GM12878 (cell line): Measurements from ENCODE around the gene RNASE3. TPM values are rescaled to one million over a fixed set of nuclear protein-coding genes. Genes with fewer than 3 reads are reported as not detected.
"Not testable (repeated sequence)": the region's sequence is repeated elsewhere in the genome, so short reads cannot be mapped to it uniquely, and the experiment has no call there.

ENCODE experiments used
- ATAC-seq: fragments of 200-7000 bp; cut with Tn5 transposase; 3 replicates; pipeline ENCODE4 v1.9.1; 2020; ENCODE audit warnings: mild to moderate bottlenecking, moderate library complexity
- Bru-seq: library from RNA; stranded (reverse); fragments of 400-500 nt; gene quantifications from one replicate; lab custom pipeline; 2021; lab: Mats Ljungman, UMichigan
- BruChase-seq, 2 experiments: library from RNA; stranded (reverse); fragments of 400-500 nt; gene quantifications; one replicate each; lab custom pipeline; 2021; lab: Mats Ljungman, UMichigan
- BruUV-seq: library from RNA; stranded (reverse); fragments of 400-500 nt; replicated peaks from 2 replicates; lab custom pipeline; 2021; lab: Mats Ljungman, UMichigan
- CTCF ChIA-PET: fragments of 300-600 bp; sonication (Branson Sonifier 250); formaldehyde crosslinking; extraction: SDS; loops from one replicate; lab custom pipeline; 2021; ENCODE audit warnings: inconsistent platforms; lab: Yijun Ruan, JAX
- POLR2A ChIA-PET: fragments of 350-600 bp; formaldehyde crosslinking; extraction: SDS; loops from one replicate; lab custom pipeline; 2021; ENCODE audit warnings: inconsistent platforms; lab: Charles Lee
- RAD21 ChIA-PET: fragments of 300-600 bp; sonication (Branson Sonifier 250); formaldehyde crosslinking; loops from one replicate; lab custom pipeline; 2023; ENCODE audit warnings: antibody characterized with exemption; ENCODE audit not compliant: unreplicated experiment; lab: Charles Lee
- SMC1A ChIA-PET: fragments of 300-600 bp; sonication (Branson Sonifier 250); formaldehyde crosslinking; loops from one replicate; lab custom pipeline; 2023; ENCODE audit not compliant: unreplicated experiment, uncharacterized antibody; lab: Charles Lee
- DNase-seq: peaks from one replicate; pipeline ENCODE4 v3.0.0-alpha.2; 2011; ENCODE audit warnings: low read depth, low spot score
- FAIRE-seq: peaks from 3 replicates; lab custom pipeline; 2011; peaks lifted over from hg19 to GRCh38; lab: Jason Lieb, UNC
- H2AFZ ChIP-seq: 2 replicates; pipeline ENCODE4 v1.6.0; 2011; ENCODE audit warnings: low read depth, low read length, control low read depth; ENCODE audit not compliant: control insufficient read depth
- H3K27ac ChIP-seq: 2 replicates; pipeline ENCODE4 v1.5.1; 2011; ENCODE audit warnings: control low read depth; ENCODE audit not compliant: control insufficient read depth, insufficient read depth
- H3K27me3 ChIP-seq, 2 experiments: replicated peaks in 1 of 2; 2 replicates each; pipeline versions ENCODE4 v1.6.0 to v1.6.1; 2011; ENCODE audit warnings: low read length in 1 of 2; ENCODE audit not compliant: control insufficient read depth in 2 of 2, insufficient read depth in 2 of 2
- H3K36me3 ChIP-seq, 2 experiments: 2 replicates each; pipeline ENCODE4 v1.5.1; 2011; ENCODE audit warnings: low read length in 1 of 2; ENCODE audit not compliant: control insufficient read depth in 2 of 2, insufficient read depth in 2 of 2
- H3K4me1 ChIP-seq: 2 replicates; pipeline ENCODE4 v1.6.1; 2011; ENCODE audit warnings: mild to moderate bottlenecking, low read length, moderate library complexity, mixed read lengths; ENCODE audit not compliant: control insufficient read depth, insufficient read depth
- H3K4me2 ChIP-seq: 2 replicates; pipeline ENCODE4 v1.6.0; 2011; ENCODE audit warnings: control low read depth; ENCODE audit not compliant: control insufficient read depth, insufficient read depth
- H3K4me3 ChIP-seq: fragments of 200-600 bp; sonication (generic); 2 replicates; pipeline ENCODE4 v1.5.1; 2016
- H3K79me2 ChIP-seq: 2 replicates; pipeline ENCODE4 v1.6.0; 2011; ENCODE audit warnings: low read length; ENCODE audit not compliant: control insufficient read depth, insufficient read depth
- H3K9ac ChIP-seq: 2 replicates; pipeline ENCODE4 v1.8.0; 2011; ENCODE audit warnings: low read length, control low read depth, mixed read lengths; ENCODE audit not compliant: control insufficient read depth, insufficient read depth
- H3K9me3 ChIP-seq: replicated peaks from 3 replicates; pipeline ENCODE4 v1.5.1; 2011; ENCODE audit warnings: mild to moderate bottlenecking, low read length; ENCODE audit not compliant: control insufficient read depth, insufficient read depth
- H4K20me1 ChIP-seq: 2 replicates; pipeline ENCODE4 v1.6.0; 2011; ENCODE audit not compliant: control insufficient read depth, insufficient read depth
- CHD2 ChIP-seq: IDR thresholded peaks from 2 replicates; pipeline ENCODE4 v1.6.1; 2011; ENCODE audit warnings: low read depth, low read length, improper control_type of control experiment, borderline replicate concordance
- EP300 ChIP-seq, 2 experiments: fragments of 150-350 bp in 1 of 2; IDR thresholded peaks; 2 replicates each; pipeline ENCODE4 v1.6.1; 2011 to 2012; ENCODE audit warnings: low read depth in 2 of 2, low read length in 2 of 2, borderline replicate concordance in 1 of 2, improper control_type of control experiment in 1 of 2, inconsistent platforms in 1 of 2; ENCODE audit not compliant: control insufficient read depth in 1 of 2
- WGBS: methylation state at CpG from one replicate; pipeline ENCODE4 v1.1.6; 2016; ENCODE audit warnings: low lambda C conversion rate; ENCODE audit not compliant: insufficient replicate concordance, insufficient coverage; ENCODE audit errors: missing lambda C conversion rate; 5-methylcytosine and 5-hydroxymethylcytosine counted together
- in situ Hi-C: fragments of 300-500 bp; cut with MboI; formaldehyde crosslinking; loops from 9 replicates; pipeline ENCODE4 v1.14.3; 2018; ENCODE audit warnings: mixed read lengths
- intact Hi-C: fragments of 100-400 bp; cut with micrococcal nuclease; formaldehyde crosslinking; loops from one replicate; pipeline ENCODE4 v1.14.2; 2022; ENCODE audit not compliant: unreplicated experiment
- long read RNA-seq, 2 experiments: library from polyadenylated mRNA; unstranded; transcript quantifications; one replicate each; pipeline ENCODE4 v2.0.0, GENCODE V29; 2019 to 2020
- polyA minus RNA-seq, 3 experiments: library from RNA; depleted of rRNA, polyadenylated mRNA; stranded (reverse); fragments of >200 nt; gene quantifications; 2 replicates each; pipeline ENCODE4 v1.2.3, GENCODE V29; 2011
- polyA plus RNA-seq, 11 experiments: library from polyadenylated mRNA; depleted of rRNA in 4 of 11; unstranded in 6 of 11; stranded (reverse) in 5 of 11; fragments of >200 nt; fragmentation: Nextera tagmentation in 4 of 11; fragmentation: Illumina TruSeq in 1 of 11; extraction: Ambion mirVana in 4 of 11; extraction: Trizol in 1 of 11; gene quantifications; 1 replicate in 1 of 11; 2 replicates in 10 of 11; pipeline versions ENCODE4 v1.2.1 to v1.2.3, GENCODE V29; 2011 to 2016; ENCODE audit warnings: inconsistent platforms in 2 of 11, missing spikeins in 2 of 11, low read depth in 1 of 11
- total RNA-seq, 4 experiments: library from RNA; depleted of rRNA in 3 of 4; stranded (reverse); fragments of >200 nt in 3 of 4; fragmentation: Illumina TruSeq in 1 of 4; extraction: Trizol in 1 of 4; gene quantifications; 2 replicates each; pipeline versions ENCODE4 v1.2.1 to v1.2.3, GENCODE V29; 2013 to 2021
- TF ChIP-seq, protein P1 (sequence below): IDR thresholded peaks from 2 replicates; pipeline ENCODE4 v1.6.1; 2012; ENCODE audit warnings: improper control_type of control experiment, low read depth, low read length; ENCODE audit not compliant: insufficient replicate concordance

The RNASE3 gene
- total RNA-seq (2013; cell fraction: nucleolus; rRNA removed), result not detected in 2 replicates
- not detected in 2 replicates for total RNA-seq (2014; rRNA removed)
- total RNA-seq (2014; rRNA removed; fragmentation: Illumina TruSeq; extraction: Trizol), result not detected in 2 replicates
- total RNA-seq (2021), result not detected in 2 replicates
- polyA plus RNA-seq (2011; ENCODE audit: low read depth), result not detected
- polyA plus RNA-seq (2011; rRNA removed), result not detected in 2 replicates
- polyA plus RNA-seq (2011; cell fraction: cytosol; rRNA removed), result not detected in 2 replicates
- polyA plus RNA-seq (2011; cell fraction: nucleus; rRNA removed), result not detected in 2 replicates
- not detected in 2 replicates for polyA plus RNA-seq (2012)
- not detected in 2 replicates for polyA plus RNA-seq (2014; fragmentation: Illumina TruSeq; extraction: Trizol)
- not detected for polyA plus RNA-seq (2014; fragmentation: Nextera tagmentation; extraction: Ambion mirVana)
- not detected in 2 replicates for polyA plus RNA-seq (2014; rRNA removed)
- polyA plus RNA-seq (2016; fragmentation: Nextera tagmentation; extraction: Ambion mirVana), result not detected
- polyA minus RNA-seq (2011; rRNA and poly(A)+ RNA removed), result not detected in 2 replicates
- not detected in 2 replicates for polyA minus RNA-seq (2011; cell fraction: cytosol; rRNA and poly(A)+ RNA removed)
- not detected in 2 replicates for polyA minus RNA-seq (2011; cell fraction: nucleus; rRNA and poly(A)+ RNA removed)
- not detected for Bru-seq, nascent RNA
- BruChase-seq, experiment 1, labeled RNA remaining after a 6-hour chase, result not detected
- BruChase-seq, experiment 2, labeled RNA remaining after a 2-hour chase, result not detected
- long read RNA-seq, experiment 1, result 0 reads
- long read RNA-seq, experiment 2, result 0 reads

DNA sequence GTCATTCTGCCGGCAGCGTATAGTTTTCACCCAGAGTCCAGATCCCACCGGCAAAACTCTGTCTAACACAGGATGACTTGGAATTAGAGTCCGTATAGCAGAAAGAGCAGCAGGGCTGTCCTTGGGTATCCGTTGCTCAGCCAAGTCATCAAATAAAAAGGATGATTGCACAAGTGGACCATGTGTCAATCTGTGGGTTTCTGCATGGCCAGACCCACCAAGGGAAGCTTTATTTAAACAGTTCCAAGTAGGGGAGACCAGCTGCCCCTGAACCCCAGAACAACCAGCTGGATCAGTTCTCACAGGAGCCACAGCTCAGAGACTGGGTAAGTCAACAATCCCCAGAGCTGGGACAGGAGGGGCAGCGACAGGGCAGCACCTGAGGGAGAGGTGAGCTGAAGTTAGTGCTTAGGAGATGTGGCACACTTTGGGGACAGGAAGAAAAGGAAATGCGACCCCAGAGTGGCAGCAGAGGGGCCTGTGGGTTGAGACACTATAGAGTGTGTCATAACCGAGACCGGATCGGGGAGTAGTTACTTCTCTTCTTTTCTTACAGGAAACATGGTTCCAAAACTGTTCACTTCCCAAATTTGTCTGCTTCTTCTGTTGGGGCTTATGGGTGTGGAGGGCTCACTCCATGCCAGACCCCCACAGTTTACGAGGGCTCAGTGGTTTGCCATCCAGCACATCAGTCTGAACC lies at the start of gene RNASE3:
Gene RNASE3, plus strand, starts transcription at position 260 of the 700 bp plus-strand sequence. Its CDS starts 302 bp downstream, at position 562.
- H2AFZ ChIP-seq, H3K27ac ChIP-seq, DNase-seq, H4K20me1 ChIP-seq, H3K79me2 ChIP-seq, intact Hi-C loops, RAD21 ChIA-PET, ATAC-seq, H3K9me3 ChIP-seq, H3K4me1 ChIP-seq, H3K4me2 ChIP-seq, BruUV-seq, H3K36me3 ChIP-seq, in situ Hi-C loops, SMC1A ChIA-PET, H3K9ac ChIP-seq, H3K4me3 ChIP-seq, FAIRE-seq, H3K27me3 ChIP-seq, POLR2A ChIA-PET: not testable (repeated sequence)
- 31% methylated on average over 8 of the region's 11 CpGs for WGBS
- CTCF ChIA-PET, result interaction anchor here (1.4 kb wide), 1 partner anchor 32 kb away, joined by 4 read pairs; no protein-coding TSS in a partner anchor

DNA sequence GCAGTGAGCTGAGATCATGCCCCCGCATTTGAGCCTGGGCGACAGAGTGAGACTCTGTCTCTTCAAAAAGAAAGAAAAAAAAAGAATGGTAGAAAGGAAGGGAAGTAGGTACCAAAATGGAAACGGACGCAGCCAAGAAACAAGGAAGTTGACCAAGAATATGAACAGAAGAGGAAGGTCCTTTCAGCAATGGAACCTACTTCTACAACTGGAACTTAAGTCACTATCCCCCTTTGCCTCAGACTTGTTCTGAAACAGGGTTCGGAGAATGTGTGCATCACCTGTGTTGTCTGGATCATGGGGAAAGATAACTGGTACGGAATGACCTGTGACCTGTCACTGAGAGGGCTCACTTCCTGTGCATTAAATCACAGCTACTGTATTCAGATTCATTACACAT lies 44.6 kb upstream of the RNASE3 start:
- no peak for ATAC-seq
- in situ Hi-C loops (no loop called here), intact Hi-C loops (no loop called here)
- no peak for DNase-seq
- no peak for TF ChIP-seq EP300 (IDR thresholded peaks at IDR 0.05; ENCODE audit: borderline replicate concordance in 1 of 2, control insufficient read depth in 1 of 2, low read depth in 2 of 2, low read length in 2 of 2)
- no peak for TF ChIP-seq CHD2
- TF ChIP-seq, protein P1, sequence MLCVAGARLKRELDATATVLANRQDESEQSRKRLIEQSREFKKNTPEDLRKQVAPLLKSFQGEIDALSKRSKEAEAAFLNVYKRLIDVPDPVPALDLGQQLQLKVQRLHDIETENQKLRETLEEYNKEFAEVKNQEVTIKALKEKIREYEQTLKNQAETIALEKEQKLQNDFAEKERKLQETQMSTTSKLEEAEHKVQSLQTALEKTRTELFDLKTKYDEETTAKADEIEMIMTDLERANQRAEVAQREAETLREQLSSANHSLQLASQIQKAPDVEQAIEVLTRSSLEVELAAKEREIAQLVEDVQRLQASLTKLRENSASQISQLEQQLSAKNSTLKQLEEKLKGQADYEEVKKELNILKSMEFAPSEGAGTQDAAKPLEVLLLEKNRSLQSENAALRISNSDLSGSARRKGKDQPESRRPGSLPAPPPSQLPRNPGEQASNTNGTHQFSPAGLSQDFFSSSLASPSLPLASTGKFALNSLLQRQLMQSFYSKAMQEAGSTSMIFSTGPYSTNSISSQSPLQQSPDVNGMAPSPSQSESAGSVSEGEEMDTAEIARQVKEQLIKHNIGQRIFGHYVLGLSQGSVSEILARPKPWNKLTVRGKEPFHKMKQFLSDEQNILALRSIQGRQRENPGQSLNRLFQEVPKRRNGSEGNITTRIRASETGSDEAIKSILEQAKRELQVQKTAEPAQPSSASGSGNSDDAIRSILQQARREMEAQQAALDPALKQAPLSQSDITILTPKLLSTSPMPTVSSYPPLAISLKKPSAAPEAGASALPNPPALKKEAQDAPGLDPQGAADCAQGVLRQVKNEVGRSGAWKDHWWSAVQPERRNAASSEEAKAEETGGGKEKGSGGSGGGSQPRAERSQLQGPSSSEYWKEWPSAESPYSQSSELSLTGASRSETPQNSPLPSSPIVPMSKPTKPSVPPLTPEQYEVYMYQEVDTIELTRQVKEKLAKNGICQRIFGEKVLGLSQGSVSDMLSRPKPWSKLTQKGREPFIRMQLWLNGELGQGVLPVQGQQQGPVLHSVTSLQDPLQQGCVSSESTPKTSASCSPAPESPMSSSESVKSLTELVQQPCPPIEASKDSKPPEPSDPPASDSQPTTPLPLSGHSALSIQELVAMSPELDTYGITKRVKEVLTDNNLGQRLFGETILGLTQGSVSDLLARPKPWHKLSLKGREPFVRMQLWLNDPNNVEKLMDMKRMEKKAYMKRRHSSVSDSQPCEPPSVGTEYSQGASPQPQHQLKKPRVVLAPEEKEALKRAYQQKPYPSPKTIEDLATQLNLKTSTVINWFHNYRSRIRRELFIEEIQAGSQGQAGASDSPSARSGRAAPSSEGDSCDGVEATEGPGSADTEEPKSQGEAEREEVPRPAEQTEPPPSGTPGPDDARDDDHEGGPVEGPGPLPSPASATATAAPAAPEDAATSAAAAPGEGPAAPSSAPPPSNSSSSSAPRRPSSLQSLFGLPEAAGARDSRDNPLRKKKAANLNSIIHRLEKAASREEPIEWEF, result no peak
- WGBS, result 40% methylated on average over 4 of the region's 6 CpGs
- BruUV-seq, result no TSS peak
- Histone ChIP-seq H3K4me2 (no peak overlapping the region), H3K4me1 (no peaks in the 10 kb centered on the region), H3K9ac (no peak overlapping the region), H3K27me3 (peaks cover 0 to 1% of the 10 kb centered on the region in 2 experiments; a peak in 1 of 4 replicates), H2AFZ (no peak overlapping the region; the same call in 1 of the 2 replicates), H3K27ac (no peak overlapping the region), H3K79me2 (no peaks in the 10 kb centered on the region), H3K9me3 (no peaks in the 10 kb centered on the region), H4K20me1 (no peaks in the 10 kb centered on the region), H3K4me3 (no peak overlapping the region), H3K36me3 (no peaks in the 10 kb centered on the region)
- ChIA-PET RAD21 (interaction anchor here (1.4 to 1.6 kb wide), 2 partner anchors 9 to 89 kb away, joined by 3 to 5 read pairs; no protein-coding TSS in a partner anchor), SMC1A (no interaction called here), POLR2A (no interaction called here), CTCF (interaction anchor here (0.7 kb wide), 1 partner anchor 125 kb away, joined by 3 read pairs; no protein-coding TSS in a partner anchor)
- no peak for FAIRE-seq
